Stomach (tissue), 9 donors: ENCODE measurements around the gene CTIF. TPM values are rescaled to one million over a fixed set of nuclear protein-coding genes. Genes with fewer than 3 reads are reported as not detected.

ENCODE experiments used
- DNase-seq, 2 donors: peaks; one replicate each; pipeline versions ENCODE4 v3.0.0 to v3.0.0-alpha.2; 2013 to 2019
- H3K27ac ChIP-seq, 5 donors: fragments of 200-600 bp in 4 of 5; sonication (generic) in 4 of 5; one replicate each; pipeline ENCODE4 v1.5.1; 2013 to 2019; ENCODE audit warnings: mild to moderate bottlenecking in 1 of 5, moderate library complexity in 1 of 5
- H3K27me3 ChIP-seq, 3 donors: fragments of 200-600 bp; sonication (generic); one replicate each; pipeline ENCODE4 v1.5.1; 2017 to 2019; ENCODE audit warnings: mixed run types in 1 of 3
- H3K36me3 ChIP-seq, 4 donors: fragments of 200-600 bp; sonication (generic); 1 replicate in 3 of 4; 2 replicates in 1 of 4; pipeline ENCODE4 v1.5.1; 2016 to 2019
- H3K4me1 ChIP-seq, 4 donors: fragments of 200-600 bp; sonication (generic); one replicate each; pipeline ENCODE4 v1.5.1; 2016 to 2019
- H3K4me3 ChIP-seq, 4 donors: fragments of 200-600 bp; sonication (generic) in 3 of 4; one replicate each; pipeline ENCODE4 v1.5.1; 2016 to 2019; ENCODE audit warnings: mild to moderate bottlenecking in 1 of 4
- H3K9me3 ChIP-seq, 4 donors: fragments of 200-600 bp; sonication (generic); one replicate each; pipeline ENCODE4 v1.5.1; 2016 to 2019
- CTCF ChIP-seq, 7 experiments: fragments of 450-650 bp in 4 of 7; fragments of 200-600 bp in 3 of 7; sonication (generic) in 3 of 7; IDR thresholded peaks; one replicate each; pipeline ENCODE4 v1.5.1; 2016 to 2019; ENCODE audit warnings: antibody characterized with exemption in 7 of 7, control low read depth in 2 of 7, mild to moderate bottlenecking in 1 of 7
- EP300 ChIP-seq: sonication (generic); formaldehyde crosslinking; IDR thresholded peaks from one replicate; pipeline ENCODE4 v1.6.1; 2017; ENCODE audit warnings: antibody characterized with exemption
- POLR2A ChIP-seq, 4 donors: fragments of 450-650 bp; IDR thresholded peaks; one replicate each; pipeline ENCODE4 v1.6.1; 2016; ENCODE audit warnings: antibody characterized with exemption in 4 of 4, control low read depth in 2 of 4, mild to moderate bottlenecking in 1 of 4, moderate library complexity in 1 of 4
- POLR2AphosphoS5 ChIP-seq, 3 donors: sonication (generic); formaldehyde crosslinking; IDR thresholded peaks; one replicate each; pipeline ENCODE4 v1.6.1; 2016; ENCODE audit warnings: antibody characterized with exemption in 3 of 3
- WGBS, 5 donors: extraction: QIAGEN DNeasy Blood & Tissue Kit in 3 of 5; methylation state at CpG; one replicate each; pipeline versions ENCODE4 v1.1.5 to v1.1.7; 2013 to 2018; 5-methylcytosine and 5-hydroxymethylcytosine counted together
- intact Hi-C: fragments of 100-400 bp; cut with DNase I; formaldehyde crosslinking; loops from one replicate; pipeline ENCODE4 v1.15.1; 2023; ENCODE audit warnings: low total_unique reads
- polyA plus RNA-seq, 3 donors: library from polyadenylated mRNA; stranded (reverse); fragments of 200-250 nt; gene quantifications; one replicate each; pipeline ENCODE4 v1.2.3, GENCODE V29; 2013
- total RNA-seq, 5 donors: library from RNA; depleted of rRNA; stranded (reverse); fragments of >200 nt; gene quantifications; one replicate each; pipeline versions ENCODE4 v1.1.0 to v1.2.3, GENCODE V29; 2014 to 2016
- donor health status: healthy with polysubstance abuse.
- donor health status: Bipolar disorder and iron deficiency.
- donor health status: healthy.

Gene CTIF
- total and polyA plus RNA-seq, 8 donors, result 16.3 to 105 (median 30.3) TPM

GRCh38 chr18:48770243-48770642 lies 231.4 kb downstream of the CTIF start:
- H3K36me3 ChIP-seq, result peaks cover 5 to 45% (median 30%) of the 10 kb centered on the region in 4 donors
- TF ChIP-seq POLR2AphosphoS5 (IDR thresholded peaks at IDR 0.05), result no peak
- TF ChIP-seq POLR2A (IDR thresholded peaks at IDR 0.05), result no peak
- TF ChIP-seq EP300, result no peak
- no peak for TF ChIP-seq CTCF (IDR thresholded peaks at IDR 0.05)
- no peak for DNase-seq
- H3K4me3 ChIP-seq, result no peak overlapping the region
- H3K4me1 ChIP-seq, result peaks cover 5 to 8% (median 7%) of the 10 kb centered on the region in 4 donors
- H3K9me3 ChIP-seq, result no peaks in the 10 kb centered on the region
- 90 to 96% (median 93%) methylated on average over 7 to 8 of the region's 8 CpGs for WGBS, 5 donors
- no peaks in the 10 kb centered on the region for H3K27me3 ChIP-seq
- intact Hi-C loops, result loop anchor here (10.0 kb wide), 1 partner anchor 275 kb away; no protein-coding TSS in a partner anchor
- H3K27ac ChIP-seq, result no peak overlapping the region

GRCh38 chr18:48771641-48772375 lies 233.0 kb downstream of the CTIF start:
- Histone ChIP-seq H3K4me3 (no peak overlapping the region), H3K9me3 (no peaks in the 10 kb centered on the region), H3K36me3 (peaks cover 4 to 39% (median 20%) of the 10 kb centered on the region in 4 donors), H3K4me1 (peaks cover 9 to 16% (median 10%) of the 10 kb centered on the region in 4 donors), H3K27me3 (no peaks in the 10 kb centered on the region), H3K27ac (peak overlapping the region; percentile 19 to 65 (median 37))
- TF ChIP-seq CTCF (IDR thresholded peaks at IDR 0.05), result no peak
- no peak for TF ChIP-seq POLR2A (IDR thresholded peaks at IDR 0.05)
- TF ChIP-seq EP300, result no peak
- intact Hi-C loops, result loop anchor here (10.0 kb wide), 1 partner anchor 273 kb away; no protein-coding TSS in a partner anchor
- WGBS, 5 donors, result 52 to 83% (median 66%) methylated on average over 18 to 22 of the region's 22 CpGs
- DNase-seq, result peak; percentile 33 to 50

- peak overlapping the region in 2 of 5 donors; percentile 24 to 51 for H3K27ac ChIP-seq
- no peaks in the 10 kb centered on the region for H3K27me3 ChIP-seq
- no peak overlapping the region for H3K4me3 ChIP-seq
- H3K4me1 ChIP-seq, result peaks cover 11 to 22% (median 17%) of the 10 kb centered on the region in 4 donors
- no peaks in the 10 kb centered on the region for H3K9me3 ChIP-seq
- TF ChIP-seq CTCF (IDR thresholded peaks at IDR 0.05) (no peak), EP300 (no peak), POLR2AphosphoS5 (IDR thresholded peaks at IDR 0.05) (no peak), POLR2A (IDR thresholded peaks at IDR 0.05) (no peak)
- no peak for DNase-seq
- intact Hi-C loops, result loop anchor here (10.0 kb wide), 1 partner anchor 272 kb away; no protein-coding TSS in a partner anchor
- peaks cover 0 to 33% (median 15%) of the 10 kb centered on the region in 4 donors for H3K36me3 ChIP-seq
These were observed 233.6 kb downstream of the CTIF start for GRCh38 chr18:48772457-48772856.

- TF ChIP-seq POLR2AphosphoS5 (IDR thresholded peaks at IDR 0.05), result no peak
- TF ChIP-seq POLR2A (IDR thresholded peaks at IDR 0.05), result no peak
- TF ChIP-seq EP300, result no peak
- no peak for TF ChIP-seq CTCF (IDR thresholded peaks at IDR 0.05)
- Histone ChIP-seq H3K36me3 (peaks cover 0 to 21% (median 9%) of the 10 kb centered on the region in 4 donors), H3K4me3 (no peak overlapping the region), H3K9me3 (no peaks in the 10 kb centered on the region), H3K27ac (no peak overlapping the region), H3K4me1 (peaks cover 11 to 34% (median 23%) of the 10 kb centered on the region in 4 donors), H3K27me3 (no peaks in the 10 kb centered on the region)
- DNase-seq, result no peak
- intact Hi-C loops, result loop anchor here (10.0 kb wide), 1 partner anchor 271 kb away; no protein-coding TSS in a partner anchor
- WGBS, 5 donors, result 93 to 98% (median 96%) methylated on average over 6 of the region's 6 CpGs
These were observed 235.0 kb downstream of the CTIF start for GRCh38 chr18:48773821-48774220.
